Lower leg skin (tissue), 3 donors: ENCODE results near the gene BNC2.

Experiments used
- CTCF ChIP-seq, 3 donors: fragments of 450-650 bp; IDR thresholded peaks; one replicate each; pipeline ENCODE4 v1.5.1; 2016; ENCODE audit warnings: antibody characterized with exemption in 3 of 3, mild to moderate bottlenecking in 3 of 3, moderate library complexity in 2 of 3
- POLR2A ChIP-seq, 2 donors: fragments of 450-650 bp; IDR thresholded peaks; one replicate each; pipeline ENCODE4 v1.6.1; 2016 to 2017; ENCODE audit warnings: antibody characterized with exemption in 2 of 2, mild to moderate bottlenecking in 1 of 2, moderate library complexity in 1 of 2

DNA sequence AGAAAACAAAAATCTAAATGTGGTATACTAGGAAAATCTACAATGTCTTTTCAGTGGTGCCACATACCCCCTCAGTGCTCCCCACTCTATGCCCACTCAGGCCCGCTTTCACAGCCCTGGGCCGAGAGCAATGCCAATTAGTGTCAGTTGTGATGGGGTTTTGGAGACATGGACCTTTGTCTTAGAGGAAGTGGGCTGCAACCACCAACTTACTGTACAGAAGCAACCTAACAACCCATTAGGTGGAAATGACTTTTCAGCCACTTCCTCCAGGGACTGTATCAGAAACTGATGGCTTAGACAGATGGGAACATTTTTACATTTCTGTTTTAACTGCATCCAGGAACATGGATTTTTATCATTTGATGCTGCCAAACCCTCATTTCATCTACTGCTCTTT is 268.0 kb downstream of the BNC2 start:
- TF ChIP-seq POLR2A (IDR thresholded peaks at IDR 0.05) = no peak
- no peak for TF ChIP-seq CTCF (IDR thresholded peaks at IDR 0.05)
